Mesangial cell (primary cell): ENCODE results near the gene JRKL. TPM values are rescaled to one million over a fixed set of nuclear protein-coding genes. Genes with fewer than 3 reads are reported as not detected.

ENCODE experiments used
- total RNA-seq: library from RNA; depleted of rRNA; stranded (reverse); fragments of >200 nt; gene quantifications from 2 replicates; pipeline ENCODE4 v1.2.3, GENCODE V29; 2015

JRKL gene
- total RNA-seq, result 3.5 and 3.6 TPM in 2 replicates

DNA sequence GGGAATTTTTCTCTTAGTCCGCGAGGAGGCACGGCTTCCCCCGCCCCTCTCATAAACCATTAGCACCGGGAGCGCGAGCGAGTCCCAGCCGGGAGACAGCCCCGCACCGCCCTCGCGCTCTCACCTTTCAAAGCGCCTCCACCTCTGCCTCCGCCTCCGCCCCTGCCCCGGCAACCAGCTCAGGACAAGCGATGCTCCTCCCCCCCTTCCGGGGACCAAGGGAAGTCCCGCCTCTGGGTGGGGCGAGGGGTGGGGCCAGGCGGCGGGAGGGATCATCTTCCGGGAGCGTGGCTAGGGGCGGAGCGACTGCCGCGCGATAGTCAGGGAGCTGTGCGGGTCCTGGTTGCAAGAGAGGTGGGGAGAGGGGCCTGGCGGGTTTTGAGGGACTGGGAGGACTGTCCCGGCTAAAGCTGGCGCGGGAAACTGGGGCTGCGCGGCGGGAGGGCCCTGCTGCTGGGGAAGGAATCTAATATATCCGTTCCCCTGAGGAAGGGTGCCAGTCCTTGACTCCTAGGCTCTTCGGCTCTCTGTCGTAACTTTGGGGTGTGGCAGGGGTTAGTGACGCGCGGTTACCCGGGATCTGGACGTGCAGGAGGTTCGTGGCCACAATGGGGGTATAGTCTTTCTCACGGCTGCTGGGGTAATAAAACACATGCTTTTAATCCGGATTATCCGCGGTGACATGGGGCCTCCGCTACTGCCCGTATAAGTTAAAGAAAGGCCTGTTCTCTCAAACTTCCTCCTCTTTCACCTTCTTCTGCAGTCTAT is at the start of gene JRKL, which contains the start of gene CCDC82:
TSS of gene JRKL (plus strand) at position 294 of the 768 bp plus-strand sequence. CDS start 637 bp downstream, outside the sequence.
TSS of gene CCDC82 (minus strand) at position 193 of the 768 bp plus-strand sequence. CDS start 5,165 bp downstream, outside the sequence.

DNA sequence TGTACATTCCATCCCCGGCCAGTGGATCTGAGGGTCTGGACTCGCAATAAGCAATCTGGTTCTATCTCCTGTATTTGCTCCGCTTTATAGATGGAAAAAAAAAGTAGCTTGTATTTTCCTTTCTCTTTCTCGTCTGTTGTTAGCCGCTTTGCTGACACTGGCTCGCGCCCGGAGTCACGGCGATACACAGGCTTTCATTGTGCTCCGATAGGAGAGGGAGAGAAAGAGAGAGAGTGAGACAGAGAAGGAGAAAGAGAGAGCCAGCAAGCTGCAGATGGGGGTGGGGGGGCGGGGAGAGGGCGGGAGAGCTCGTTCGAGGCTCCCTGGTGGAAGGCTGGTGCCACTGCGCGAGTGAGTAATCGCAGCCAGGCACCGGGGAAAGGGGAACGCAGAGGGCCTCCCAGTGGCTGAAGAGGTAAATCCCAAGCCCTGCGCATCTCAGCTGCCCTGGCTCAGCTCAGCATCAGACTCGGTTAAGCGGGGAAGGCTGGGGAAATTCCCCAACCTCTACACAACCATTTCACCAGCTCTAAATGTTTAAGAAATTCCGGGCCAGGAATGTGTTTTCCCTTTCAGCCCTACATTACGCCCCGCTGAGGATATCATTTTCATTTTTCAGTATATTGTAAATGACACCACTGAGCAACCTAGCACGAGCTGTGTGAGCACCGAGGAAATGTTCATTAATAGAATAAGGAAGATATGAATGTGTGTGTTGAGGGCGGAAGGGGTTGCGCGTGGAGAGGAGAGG is 46.7 kb upstream of the JRKL start, which contains the start of gene MAML2:
TSS of gene MAML2 (minus strand) at position 235 of the 751 bp plus-strand sequence. CDS start 1,300 bp downstream, outside the sequence.

Other genes starting within 250 kb of the JRKL start
- 10.3 and 16.7 TPM in 2 replicates for gene MAML2, start 46.8 kb upstream of the JRKL start, total RNA-seq
- gene CCDC82, start 101 bp upstream of the JRKL start, total RNA-seq, result 4.1 and 6.2 TPM in 2 replicates